Suppressor macrophage (primary cell): Measurements from ENCODE around the gene IGFBP3.
A peak's percentile ranks its signal among the peaks of the same experiment; 100 is the strongest.
"Not testable (repeated sequence)": the region's sequence is repeated elsewhere in the genome, so short reads cannot be mapped to it uniquely, and the experiment has no call there.

Experiments
- DNase-seq, 4 experiments: peaks; one replicate each; pipeline ENCODE4 v3.0.0-alpha.2; 2020 to 2022
- total RNA-seq, 17 experiments: gene quantifications; one replicate each; lab custom pipeline; 2026; ENCODE audit warnings: mixed read lengths in 6 of 17, inconsistent platforms in 3 of 17; lab: John Stamatoyannopoulos, UW

Gene IGFBP3, protein sequence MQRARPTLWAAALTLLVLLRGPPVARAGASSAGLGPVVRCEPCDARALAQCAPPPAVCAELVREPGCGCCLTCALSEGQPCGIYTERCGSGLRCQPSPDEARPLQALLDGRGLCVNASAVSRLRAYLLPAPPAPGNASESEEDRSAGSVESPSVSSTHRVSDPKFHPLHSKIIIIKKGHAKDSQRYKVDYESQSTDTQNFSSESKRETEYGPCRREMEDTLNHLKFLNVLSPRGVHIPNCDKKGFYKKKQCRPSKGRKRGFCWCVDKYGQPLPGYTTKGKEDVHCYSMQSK
- 0 to 1.2 (median 0.05) reads per million in 17 experiments for total RNA-seq

DNA sequence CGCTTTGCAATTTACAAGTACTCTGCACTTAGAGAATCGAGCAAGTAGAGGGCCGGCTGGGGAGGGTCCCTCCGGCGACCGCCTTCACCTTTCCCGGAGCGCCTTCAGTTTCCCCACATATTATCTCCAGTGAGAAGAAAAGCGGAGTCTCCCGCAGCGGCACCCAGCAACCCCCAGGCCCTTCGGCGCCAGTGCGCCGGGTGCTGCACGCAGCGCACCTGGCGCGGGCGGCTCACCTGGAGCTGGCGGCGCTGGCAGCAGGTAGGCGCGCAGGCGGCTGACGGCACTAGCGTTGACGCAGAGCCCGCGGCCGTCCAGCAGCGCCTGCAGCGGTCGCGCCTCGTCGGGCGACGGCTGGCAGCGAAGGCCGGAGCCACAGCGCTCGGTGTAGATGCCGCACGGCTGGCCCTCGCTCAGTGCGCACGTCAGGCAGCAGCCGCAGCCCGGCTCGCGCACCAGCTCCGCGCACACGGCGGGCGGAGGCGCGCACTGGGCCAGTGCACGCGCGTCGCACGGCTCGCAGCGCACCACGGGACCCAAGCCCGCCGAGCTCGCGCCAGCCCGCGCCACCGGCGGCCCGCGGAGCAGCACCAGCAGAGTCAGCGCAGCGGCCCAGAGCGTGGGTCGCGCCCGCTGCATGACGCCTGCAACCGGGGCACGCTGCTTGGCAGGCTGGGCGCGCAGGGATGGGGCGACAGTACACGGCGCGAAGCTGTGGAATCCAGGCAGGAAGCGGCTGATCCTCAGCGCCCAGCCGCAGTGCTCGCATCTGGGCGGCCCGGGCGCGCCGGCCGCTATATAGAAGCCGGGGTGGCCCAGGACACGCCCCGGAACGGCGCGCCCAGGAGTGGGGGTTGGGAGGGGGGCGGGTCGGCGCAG lies at the start of gene IGFBP3:
TSS of gene IGFBP3 (minus strand) at position 771 of the 879 bp plus-strand sequence. CDS start at position 639, 132 bp downstream.
- DNase-seq: peak in 2 of 4 experiments; percentile 2 to 8

DNA sequence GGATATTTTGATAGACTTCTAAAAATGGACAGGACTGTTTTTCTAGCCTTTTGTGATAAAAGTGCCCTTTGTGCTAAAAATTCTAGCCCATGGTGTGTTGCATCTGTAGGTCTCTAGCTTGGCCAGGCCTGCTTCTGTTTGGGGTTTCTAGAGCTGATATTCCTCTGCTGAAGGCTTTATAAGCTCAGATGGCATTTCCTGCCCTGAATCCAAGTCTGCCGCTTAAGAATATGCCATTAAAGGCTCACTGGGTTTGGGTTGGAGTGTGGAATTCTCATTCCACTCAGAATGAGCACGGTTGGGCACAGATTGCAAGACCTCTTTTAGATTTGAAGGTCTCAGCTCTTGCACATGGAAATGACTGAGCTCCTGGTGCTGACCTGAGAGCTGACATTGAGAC lies 49.4 kb upstream of the IGFBP3 start:
- DNase-seq: no peak

GRCh38 chr7:45969940-45970339 lies 48.9 kb upstream of the IGFBP3 start:
- DNase-seq: no peak

DNA sequence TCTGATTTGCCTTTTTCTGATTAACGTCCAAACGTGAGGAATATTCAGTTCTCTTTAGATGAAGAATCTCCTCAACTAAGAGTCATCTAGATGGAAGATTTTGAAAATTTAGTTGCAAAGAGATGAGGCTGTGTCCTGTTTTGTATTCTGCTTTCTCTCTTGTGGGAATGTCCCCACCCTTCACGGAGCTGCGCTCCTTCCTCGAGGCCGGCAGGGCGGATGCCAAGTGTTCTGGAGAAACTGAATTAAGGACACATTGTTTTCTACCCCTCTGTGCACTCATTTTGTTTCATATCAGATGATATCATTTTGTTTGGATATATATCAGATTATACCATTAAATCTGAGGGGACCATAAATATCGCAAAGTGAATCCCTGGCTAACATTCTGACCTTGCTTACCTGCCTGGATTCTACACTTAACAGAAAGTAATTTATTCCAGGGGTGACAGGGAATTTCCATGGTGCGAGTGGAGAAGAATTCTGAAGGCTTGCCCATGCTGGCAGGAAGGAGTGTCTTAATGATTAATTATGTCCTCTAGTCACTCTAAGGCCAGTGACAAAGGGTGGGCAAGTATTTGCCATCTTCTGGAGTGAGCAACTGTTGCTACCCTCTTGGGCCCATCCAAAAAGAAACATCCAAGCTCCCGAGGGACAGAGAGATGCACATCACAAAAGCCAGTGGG lies 47.9 kb upstream of the IGFBP3 start:
- no peak for DNase-seq

- no peak for DNase-seq
These were observed 47.2 kb upstream of the IGFBP3 start for GRCh38 chr7:45968312-45968711.

DNA sequence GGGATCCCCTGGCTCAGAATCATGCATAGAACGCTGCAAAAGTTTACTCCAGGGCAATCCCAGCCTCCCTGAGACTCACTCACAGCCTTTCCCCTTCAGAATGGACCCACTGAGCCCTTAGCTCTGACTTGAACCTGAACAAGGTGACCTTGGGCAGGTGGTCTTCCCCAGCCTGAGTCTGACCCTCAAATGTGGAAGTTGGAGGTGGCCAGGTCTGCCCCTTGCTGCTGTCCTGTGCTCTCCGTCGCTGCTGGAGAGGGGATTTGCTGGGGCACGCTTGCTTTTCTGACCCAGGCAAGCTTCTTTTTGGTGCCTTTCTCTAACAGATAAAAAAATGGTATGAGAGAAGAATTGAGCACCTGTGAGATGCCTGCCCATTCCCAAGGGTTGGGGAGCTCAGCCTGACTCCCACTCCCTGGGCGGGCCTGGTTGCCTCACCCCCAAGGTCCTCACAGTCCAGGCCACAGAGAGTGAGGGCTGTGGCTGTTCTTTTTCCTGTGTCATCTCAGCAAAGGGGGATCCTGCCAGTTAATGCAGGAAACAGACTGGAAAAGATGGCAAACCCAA lies 46.6 kb upstream of the IGFBP3 start:
- DNase-seq: no peak

GRCh38 chr7:45962861-45963260 lies 41.8 kb upstream of the IGFBP3 start:
- DNase-seq: no peak

- no peak for DNase-seq
These were observed 36.6 kb upstream of the IGFBP3 start for GRCh38 chr7:45957721-45958120.

DNA sequence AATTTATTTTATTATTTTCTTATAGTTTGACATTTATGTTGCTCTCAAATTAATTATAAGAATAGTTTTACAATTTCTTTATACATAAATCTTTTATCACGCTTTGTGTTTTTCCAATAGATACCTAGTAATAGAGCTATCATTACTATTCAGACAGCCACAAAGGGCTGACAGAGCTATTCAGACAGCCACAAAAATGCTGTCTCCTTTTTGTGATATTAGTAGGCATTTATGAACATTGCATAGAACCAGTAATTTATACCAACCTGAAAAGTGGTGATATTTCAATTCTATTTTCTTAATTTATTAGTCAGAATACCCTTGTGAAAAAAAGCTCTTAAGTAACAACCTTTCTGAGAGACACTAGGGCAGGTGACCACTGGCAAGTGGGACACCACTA lies 34.2 kb upstream of the IGFBP3 start:
- no peak for DNase-seq

GRCh38 chr7:45953055-45953454 lies 32.0 kb upstream of the IGFBP3 start:
- not testable (repeated sequence) for DNase-seq

DNA sequence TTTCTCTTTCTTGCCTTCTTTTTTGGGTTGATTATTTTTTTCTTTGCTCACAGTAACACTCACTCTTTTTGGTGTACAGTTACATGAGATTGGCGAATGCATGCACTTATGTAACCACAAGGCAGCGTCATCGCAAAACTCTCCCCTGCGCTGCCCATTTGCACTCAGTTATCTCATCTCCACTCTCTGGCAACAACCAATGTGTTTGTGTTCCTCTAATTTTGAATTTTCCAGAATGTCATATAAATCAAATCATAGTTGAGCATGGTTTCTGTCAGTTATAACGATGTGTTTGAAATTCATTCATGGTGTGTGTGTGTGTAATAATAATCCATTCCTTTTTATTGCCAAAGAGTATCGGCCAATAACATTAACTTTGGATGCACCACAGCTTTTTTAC lies 23.0 kb upstream of the IGFBP3 start:
- DNase-seq: no peak

DNA sequence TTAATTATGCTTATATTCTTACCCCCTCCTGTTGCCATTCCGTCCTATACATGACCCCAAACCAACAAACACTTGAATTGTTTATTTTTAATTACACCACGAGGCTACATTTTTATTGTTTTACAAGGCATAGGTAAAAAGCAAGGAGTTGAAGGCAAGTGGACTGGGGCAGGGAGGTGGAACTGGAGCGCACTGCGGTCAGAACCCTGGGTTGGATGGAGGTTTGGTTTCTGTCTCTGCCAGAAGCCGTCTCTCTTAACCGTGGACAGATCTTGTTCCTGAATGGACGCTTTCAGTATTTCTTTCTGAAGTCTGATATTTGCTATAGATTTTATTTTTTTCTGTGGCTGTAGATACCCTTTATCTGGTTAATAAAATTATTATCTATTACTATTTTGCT lies 19.9 kb upstream of the IGFBP3 start:
- DNase-seq: no peak

GRCh38 chr7:45940237-45940781 lies 19.2 kb upstream of the IGFBP3 start:
- not testable (repeated sequence) for DNase-seq

DNA sequence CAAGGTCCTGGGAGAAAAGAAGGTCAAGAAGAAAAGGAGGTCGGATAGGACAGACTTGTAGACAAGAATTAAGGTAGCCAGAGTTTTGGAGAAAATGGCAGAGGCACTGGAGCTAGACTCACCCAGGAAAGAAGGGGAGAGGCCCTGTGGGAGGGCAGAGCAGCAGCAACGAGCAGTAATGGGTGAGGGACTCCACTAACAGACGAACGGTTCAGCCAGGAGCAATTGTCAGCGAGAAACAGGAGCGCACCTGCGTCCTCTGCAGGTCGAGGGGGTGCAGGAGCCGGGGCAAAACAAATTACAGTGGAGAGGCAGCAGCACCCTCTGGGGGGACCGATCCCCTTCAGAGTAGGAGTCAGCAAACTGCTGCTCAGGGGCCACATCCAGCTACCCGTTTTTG lies 18.5 kb upstream of the IGFBP3 start:
- DNase-seq: no peak

GRCh38 chr7:45938626-45939302 lies 17.7 kb upstream of the IGFBP3 start:
- DNase-seq: no peak

DNA sequence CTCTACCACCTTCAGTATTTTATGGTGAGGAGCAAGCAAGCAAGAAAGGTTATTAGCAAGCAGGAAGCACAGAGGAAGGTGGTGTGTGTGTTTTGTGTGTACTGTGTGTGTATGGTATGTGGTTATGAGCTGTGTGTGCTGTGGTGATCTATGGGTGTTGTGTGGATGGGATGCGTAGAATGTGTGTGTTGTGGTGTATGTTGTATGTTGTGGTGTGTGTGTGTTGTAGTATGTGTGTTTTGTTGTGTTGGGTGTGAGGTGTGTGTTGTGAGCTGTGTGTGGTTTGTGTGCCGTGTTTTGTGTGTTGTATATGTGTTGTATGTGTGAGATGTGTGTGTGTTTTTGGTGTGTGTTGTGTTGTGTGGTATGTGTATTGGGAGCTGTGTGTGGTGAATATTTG lies 16.8 kb upstream of the IGFBP3 start:
- no peak for DNase-seq

- peak in 3 of 4 experiments; percentile 20 to 40 (median 28) for DNase-seq
These were observed 16.2 kb upstream of the IGFBP3 start for GRCh38 chr7:45937301-45937700.

GRCh38 chr7:45930967-45931366 lies 9.9 kb upstream of the IGFBP3 start:
- no peak for DNase-seq

GRCh38 chr7:45927721-45928120 lies 6.6 kb upstream of the IGFBP3 start:
- DNase-seq: no peak

DNA sequence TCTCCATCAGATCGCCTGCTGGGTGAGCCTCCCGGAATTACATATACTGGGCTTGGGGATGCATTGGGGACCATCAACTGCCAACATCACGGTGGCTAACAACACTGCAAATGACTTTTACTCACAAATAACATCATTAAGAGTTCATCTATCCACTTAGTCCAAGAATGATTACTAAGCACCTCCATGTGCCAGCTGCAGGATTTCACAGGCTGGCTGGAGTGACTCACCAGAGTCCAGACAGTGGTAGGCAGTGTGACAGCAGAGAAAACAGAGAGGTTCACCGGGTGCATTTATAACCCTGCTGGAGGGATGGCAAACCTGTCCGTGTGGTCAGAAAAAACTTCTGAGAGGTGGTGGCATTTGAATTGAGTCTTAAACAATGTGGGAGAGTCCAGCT lies 3.2 kb upstream of the IGFBP3 start:
- DNase-seq: no peak

DNA sequence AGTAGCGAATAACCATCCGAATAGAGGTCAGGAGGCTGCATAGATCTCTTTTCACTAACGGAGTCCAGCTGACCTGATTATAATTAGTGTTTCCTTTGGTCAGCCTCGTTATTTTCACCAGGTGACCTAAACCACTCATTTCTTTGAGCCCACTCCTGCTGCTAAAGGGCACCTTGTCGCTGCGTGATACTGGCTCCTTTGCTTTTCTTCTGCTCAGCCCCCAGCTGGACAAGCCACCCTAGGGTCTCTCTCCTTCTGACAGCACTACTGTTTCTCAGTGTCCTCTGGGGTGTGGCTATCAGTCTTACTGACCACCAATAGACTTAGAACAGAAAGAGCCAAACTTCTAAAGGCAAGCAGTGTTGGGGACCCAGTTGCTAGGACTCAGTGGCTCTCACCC lies 2.7 kb upstream of the IGFBP3 start:
- DNase-seq: no peak

DNA sequence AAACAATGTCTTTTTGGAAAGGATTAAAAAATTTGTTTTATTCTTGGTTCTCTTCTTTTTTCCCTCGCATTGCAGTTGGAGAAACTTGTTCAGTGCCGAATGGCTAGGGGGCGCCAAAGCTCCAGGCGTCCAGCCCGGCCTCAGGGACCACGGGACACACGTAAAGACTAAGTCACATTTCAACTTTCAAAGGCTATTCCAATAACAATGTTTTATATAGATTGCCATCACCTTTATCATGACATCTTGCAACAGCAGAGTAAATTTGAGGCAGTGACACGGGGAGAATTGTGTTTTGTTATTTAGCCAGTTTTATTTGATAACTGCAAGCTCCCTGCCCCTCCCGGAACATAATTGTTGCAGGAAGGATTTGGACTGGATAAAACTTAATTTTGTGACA lies 2.2 kb upstream of the IGFBP3 start:
- peak; percentile 53 to 78 (median 67) for DNase-seq
